Esophagus squamous epithelium (tissue), 5 donors: Measurements from ENCODE around the gene ICAM2. TPM values are rescaled to one million over a fixed set of nuclear protein-coding genes. Genes with fewer than 3 reads are reported as not detected.
"Not testable (repeated sequence)": the region's sequence is repeated elsewhere in the genome, so short reads cannot be mapped to it uniquely, and the experiment has no call there.

Experiments used
- DNase-seq: peaks from one replicate; lab custom pipeline; 2025; lab: John Stamatoyannopoulos, UW
- H3K27ac ChIP-seq, 4 donors: fragments of 200-600 bp; sonication (generic); one replicate each; pipeline ENCODE4 v1.5.1; 2016 to 2019; ENCODE audit warnings: mild to moderate bottlenecking in 1 of 4
- H3K27me3 ChIP-seq, 4 donors: fragments of 200-600 bp; sonication (generic); 1 replicate in 3 of 4; 2 replicates in 1 of 4; pipeline versions ENCODE4 v1.5.1 to v1.6.0; 2017 to 2021; ENCODE audit warnings: antibody characterized with exemption in 1 of 4
- H3K36me3 ChIP-seq, 3 donors: fragments of 200-600 bp; sonication (generic); one replicate each; pipeline ENCODE4 v1.5.1; 2016 to 2019
- H3K4me1 ChIP-seq, 3 donors: fragments of 200-600 bp; sonication (generic); one replicate each; pipeline ENCODE4 v1.5.1; 2017 to 2019
- H3K4me3 ChIP-seq, 4 donors: fragments of 200-600 bp; sonication (generic); 1 replicate in 3 of 4; 2 replicates in 1 of 4; pipeline ENCODE4 v1.5.1; 2016 to 2019; ENCODE audit warnings: mild to moderate bottlenecking in 2 of 4, moderate library complexity in 1 of 4
- H3K9me3 ChIP-seq, 3 donors: fragments of 200-600 bp; sonication (generic); one replicate each; pipeline ENCODE4 v1.5.1; 2016 to 2019
- POLR2A ChIP-seq, 4 donors: fragments of 450-650 bp; IDR thresholded peaks; one replicate each; pipeline ENCODE4 v1.6.1; 2017; ENCODE audit warnings: antibody characterized with exemption in 4 of 4, mild to moderate bottlenecking in 4 of 4, moderate library complexity in 3 of 4
- WGBS, 2 donors: methylation state at CpG; one replicate each; pipeline ENCODE4 v1.1.5; 2018; 5-methylcytosine and 5-hydroxymethylcytosine counted together
- intact Hi-C: fragments of 100-400 bp; cut with DNase I; formaldehyde crosslinking; loops from one replicate; pipeline ENCODE4 v1.15.0; 2022
- total RNA-seq, 4 donors: library from RNA; depleted of rRNA; stranded (reverse); fragments of >200 nt; gene quantifications; one replicate each; pipeline ENCODE4 v1.1.0, GENCODE V29; 2016
- TF ChIP-seq, protein P1 (sequence below), 6 experiments: fragments of 450-650 bp in 4 of 6; fragments of 200-600 bp in 2 of 6; sonication (generic) in 2 of 6; IDR thresholded peaks; one replicate each; pipeline ENCODE4 v1.5.1; 2016 to 2019; ENCODE audit warnings: antibody characterized with exemption in 6 of 6, mild to moderate bottlenecking in 4 of 6, moderate library complexity in 4 of 6
- donor health status: DM: yes; HTN: yes; CAD: no.

ICAM2 gene
- total RNA-seq, 4 donors from 2014 or later: 2.8 to 28.8 (median 11.8) TPM; not detected in 1

DNA sequence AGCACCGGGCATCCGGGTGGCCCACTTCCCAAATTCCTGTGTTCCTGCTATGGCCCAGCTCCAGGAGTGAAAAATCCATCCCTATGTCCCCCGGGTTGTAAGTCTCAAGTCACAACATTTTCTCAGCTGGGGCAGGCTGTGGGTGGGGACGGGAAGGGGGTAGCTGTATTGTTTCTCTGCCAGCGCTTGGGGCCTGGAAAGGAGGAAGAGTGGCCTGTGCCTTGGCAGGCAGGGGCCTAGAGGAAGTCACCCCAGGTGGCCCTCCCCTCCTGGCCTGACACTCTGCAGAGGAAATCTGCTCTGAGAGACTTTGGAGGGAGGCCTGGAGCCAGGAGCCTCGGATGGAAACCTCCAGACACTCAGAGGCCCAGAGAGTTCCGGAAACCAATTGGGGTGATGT, 37.1 kb downstream of the ICAM2 start:
- peaks cover 7 to 63% (median 31%) of the 10 kb centered on the region in 3 donors for H3K4me1 ChIP-seq
- no peak for TF ChIP-seq POLR2A (IDR thresholded peaks at IDR 0.05)
- TF ChIP-seq, protein P1, sequence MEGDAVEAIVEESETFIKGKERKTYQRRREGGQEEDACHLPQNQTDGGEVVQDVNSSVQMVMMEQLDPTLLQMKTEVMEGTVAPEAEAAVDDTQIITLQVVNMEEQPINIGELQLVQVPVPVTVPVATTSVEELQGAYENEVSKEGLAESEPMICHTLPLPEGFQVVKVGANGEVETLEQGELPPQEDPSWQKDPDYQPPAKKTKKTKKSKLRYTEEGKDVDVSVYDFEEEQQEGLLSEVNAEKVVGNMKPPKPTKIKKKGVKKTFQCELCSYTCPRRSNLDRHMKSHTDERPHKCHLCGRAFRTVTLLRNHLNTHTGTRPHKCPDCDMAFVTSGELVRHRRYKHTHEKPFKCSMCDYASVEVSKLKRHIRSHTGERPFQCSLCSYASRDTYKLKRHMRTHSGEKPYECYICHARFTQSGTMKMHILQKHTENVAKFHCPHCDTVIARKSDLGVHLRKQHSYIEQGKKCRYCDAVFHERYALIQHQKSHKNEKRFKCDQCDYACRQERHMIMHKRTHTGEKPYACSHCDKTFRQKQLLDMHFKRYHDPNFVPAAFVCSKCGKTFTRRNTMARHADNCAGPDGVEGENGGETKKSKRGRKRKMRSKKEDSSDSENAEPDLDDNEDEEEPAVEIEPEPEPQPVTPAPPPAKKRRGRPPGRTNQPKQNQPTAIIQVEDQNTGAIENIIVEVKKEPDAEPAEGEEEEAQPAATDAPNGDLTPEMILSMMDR (IDR thresholded peaks at IDR 0.05): no peak
- intact Hi-C loops: no loop called here

DNA sequence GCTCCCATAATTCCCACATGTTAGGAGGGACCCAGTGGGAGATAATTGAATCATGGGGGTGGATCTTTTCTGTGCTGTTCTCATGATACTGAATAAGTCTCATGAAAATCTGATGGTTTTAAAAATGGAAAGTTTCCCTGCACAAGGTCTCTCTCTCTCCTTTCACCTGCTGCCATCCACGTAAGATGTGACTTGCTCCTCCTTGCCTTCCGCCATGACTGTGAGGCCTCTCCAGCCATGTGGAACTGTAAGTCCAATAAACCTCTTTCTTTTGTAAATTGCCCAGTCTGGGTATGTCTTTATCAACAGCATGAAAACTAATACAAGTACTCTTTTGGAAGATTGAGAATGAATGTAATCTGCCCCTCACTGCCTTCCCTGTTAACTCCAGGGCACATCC, 37.8 kb downstream of the ICAM2 start:
- intact Hi-C loops, H3K27me3 ChIP-seq, H3K36me3 ChIP-seq, H3K9me3 ChIP-seq, H3K4me3 ChIP-seq, DNase-seq: not testable (repeated sequence)
- peak overlapping the region in 2 of 4 donors; percentile 40 to 86 for H3K27ac ChIP-seq
- peaks cover 7 to 56% (median 31%) of the 10 kb centered on the region in 3 donors for H3K4me1 ChIP-seq
- 91 to 93% methylated on average over 2 of the region's 2 CpGs for WGBS, 2 donors

More for the DNA sequence above, 37.1 kb downstream of the ICAM2 start:
- peak overlapping the region in 3 of 4 donors; percentile 40 to 86 (median 70) for H3K27ac ChIP-seq
- H3K9me3 ChIP-seq: no peaks in the 10 kb centered on the region
- peaks cover 0 to 6% (median 0%) of the 10 kb centered on the region in 4 donors for H3K27me3 ChIP-seq
- DNase-seq: no peak
- WGBS, 2 donors: 60 to 72% methylated on average over 1 to 4 of the region's 7 CpGs
- no peak overlapping the region for H3K4me3 ChIP-seq
- H3K36me3 ChIP-seq: no peaks in the 10 kb centered on the region

- Histone ChIP-seq H3K4me3 (no peak overlapping the region), H3K4me1 (peaks cover 0 to 32% (median 16%) of the 10 kb centered on the region in 3 donors), H3K27ac (no peak overlapping the region), H3K9me3 (no peaks in the 10 kb centered on the region), H3K36me3 (no peaks in the 10 kb centered on the region), H3K27me3 (peaks cover 0 to 6% (median 0%) of the 10 kb centered on the region in 4 donors)
- intact Hi-C loops: no loop called here
- TF ChIP-seq, protein P1 (IDR thresholded peaks at IDR 0.05): no peak
- TF ChIP-seq POLR2A (IDR thresholded peaks at IDR 0.05): no peak
- WGBS, 2 donors: 70 to 83% methylated on average over 12 to 13 of the region's 13 CpGs
- no peak for DNase-seq
Measured at GRCh38 chr17:63978272-63979200, 41.9 kb downstream of the ICAM2 start.

GRCh38 chr17:63976702-63977101, 43.7 kb downstream of the ICAM2 start:
- no peaks in the 10 kb centered on the region for H3K36me3 ChIP-seq
- H3K27ac ChIP-seq: no peak overlapping the region
- intact Hi-C loops: no loop called here
- H3K9me3 ChIP-seq: no peaks in the 10 kb centered on the region
- 54 to 68% methylated on average over 2 to 3 of the region's 3 CpGs for WGBS, 2 donors
- H3K4me1 ChIP-seq: peaks cover 0 to 27% (median 16%) of the 10 kb centered on the region in 3 donors
- H3K27me3 ChIP-seq: peaks cover 0 to 6% (median 0%) of the 10 kb centered on the region in 4 donors
- H3K4me3 ChIP-seq: no peak overlapping the region
- TF ChIP-seq, protein P1 (IDR thresholded peaks at IDR 0.05): no peak
- TF ChIP-seq POLR2A (IDR thresholded peaks at IDR 0.05): no peak
- no peak for DNase-seq

DNA sequence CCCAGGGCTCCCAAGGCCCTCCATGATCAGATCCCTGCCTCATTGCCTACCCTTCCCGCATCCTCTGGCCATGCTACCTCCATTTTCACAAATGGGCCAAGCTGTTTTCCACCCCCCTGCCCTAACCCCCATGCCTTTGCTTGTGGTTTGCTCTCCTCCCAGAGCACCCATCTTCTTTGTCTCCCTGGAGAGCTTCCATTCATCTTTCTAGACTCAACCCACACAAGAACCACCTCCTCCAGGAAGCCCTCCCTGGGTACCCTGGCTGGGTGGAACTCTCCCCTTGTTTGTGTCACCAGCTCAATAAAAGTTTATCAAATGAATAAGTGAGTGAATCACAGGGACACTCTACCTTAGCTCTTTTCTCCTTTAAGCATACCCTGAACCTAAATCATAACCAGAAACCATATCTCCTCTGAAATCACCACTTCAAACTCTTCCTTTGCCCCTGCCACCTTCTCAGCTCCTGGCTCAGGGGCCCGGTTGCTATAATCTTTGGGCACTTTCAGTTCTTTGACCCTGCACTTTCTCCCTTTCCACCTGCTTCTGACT, 44.8 kb downstream of the ICAM2 start:
- Histone ChIP-seq H3K27ac (no peak overlapping the region), H3K36me3 (no peaks in the 10 kb centered on the region), H3K4me1 (peaks cover 0 to 20% (median 15%) of the 10 kb centered on the region in 3 donors), H3K27me3 (peaks cover 0 to 6% (median 0%) of the 10 kb centered on the region in 4 donors), H3K9me3 (no peaks in the 10 kb centered on the region), H3K4me3 (no peak overlapping the region)
- no peak for DNase-seq
- WGBS, 2 donors: 79 to 87% methylated on average over 2 of the region's 2 CpGs
- TF ChIP-seq POLR2A (IDR thresholded peaks at IDR 0.05): no peak
- TF ChIP-seq, protein P1 (IDR thresholded peaks at IDR 0.05): no peak
- intact Hi-C loops: no loop called here
